Activated T-helper 1 cell treated with anti-CD3 and anti-CD28 coated beads, Interleukin-12 subunit alpha, Interleukin-12 subunit beta, Interleukin-2, Interleukin-4 antibody, amounts not matched to agents 30 ng/mL and 10 ng/mL and 1 ng/mL, durations not matched to agents 14 hours and 24 hours and 36 hours (primary cell): ENCODE results near the gene FLAD1. TPM values are rescaled to one million over a fixed set of nuclear protein-coding genes. Genes with fewer than 3 reads are reported as not detected.
A peak's percentile ranks its signal among the peaks of the same experiment; 100 is the strongest.

ENCODE experiments used
- DNase-seq: peaks from one replicate; pipeline ENCODE4 v3.0.0; 2021; ENCODE audit warnings: low spot score
- H3K27ac Mint-ChIP-seq: one replicate; pipeline ENCODE4 v1.8.0; 2021; ENCODE audit warnings: mild to moderate bottlenecking, mixed read lengths
- H3K27me3 Mint-ChIP-seq: one replicate; pipeline ENCODE4 v1.8.0; 2022; ENCODE audit warnings: mild to moderate bottlenecking, moderate library complexity, mixed read lengths; ENCODE audit not compliant: insufficient read depth
- H3K36me3 Mint-ChIP-seq: one replicate; pipeline ENCODE4 v1.8.0; 2021; ENCODE audit warnings: low read depth, mixed read lengths
- H3K4me1 Mint-ChIP-seq: one replicate; pipeline ENCODE4 v1.8.0; 2021; ENCODE audit warnings: low read depth, mixed read lengths
- H3K4me3 Mint-ChIP-seq: one replicate; pipeline ENCODE4 v1.8.0; 2021; ENCODE audit warnings: mild to moderate bottlenecking, moderate library complexity, mixed read lengths
- H3K9me3 Mint-ChIP-seq: one replicate; pipeline ENCODE4 v1.8.0; 2021; ENCODE audit warnings: mixed read lengths
- intact Hi-C: fragments of 100-400 bp; cut with micrococcal nuclease; formaldehyde crosslinking; loops from one replicate; pipeline ENCODE4 v1.15.1; 2024
- total RNA-seq: library from RNA; stranded (reverse); gene quantifications from 2 replicates; pipeline ENCODE4 v1.2.3, GENCODE V29; 2022

The FLAD1 gene
- 69.2 and 74.3 TPM in 2 replicates for total RNA-seq

DNA sequence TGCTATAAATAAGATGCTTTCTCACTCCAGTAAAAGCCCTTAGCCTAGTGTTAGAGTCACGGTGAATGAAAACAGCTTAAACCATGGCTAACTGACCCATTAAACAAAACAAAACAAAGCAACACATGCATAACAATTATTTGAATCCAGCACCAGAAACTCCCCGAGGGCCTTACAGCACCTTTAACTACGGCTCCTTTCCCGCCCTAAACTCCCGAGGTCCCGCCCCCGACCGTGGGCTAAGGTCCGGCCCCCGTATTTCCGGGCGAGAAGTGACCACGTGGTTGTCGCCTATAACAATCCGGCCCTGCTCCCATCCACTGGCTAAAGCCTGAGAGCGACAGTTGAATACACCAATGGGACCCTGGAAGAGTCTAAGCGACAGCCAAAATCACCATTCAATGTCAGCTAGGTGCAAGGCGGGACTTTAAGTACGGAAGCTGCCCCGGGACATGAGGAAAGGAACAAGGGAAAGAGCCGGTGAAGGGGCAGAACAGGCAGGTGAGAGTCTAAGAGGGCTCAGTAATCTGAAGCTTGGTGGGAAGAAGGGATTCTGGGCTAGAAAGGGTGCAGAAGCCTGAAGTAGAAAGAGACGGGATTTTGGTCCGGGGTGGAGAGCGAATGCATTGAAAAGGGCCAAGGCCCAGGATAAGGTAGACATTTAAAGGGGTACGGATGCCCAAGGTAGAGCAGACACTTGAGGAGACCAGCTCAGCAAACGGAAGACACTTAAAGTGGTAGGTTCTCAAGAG is at the start of gene FLAD1:
FLAD1 (plus strand) TSS at position 448 of the 752 bp plus-strand sequence. CDS start 351 bp downstream, outside the sequence.
- peak within 1 kb of the TSS; percentile 42 for H3K27ac Mint-ChIP-seq
- no peaks in the 10 kb centered on the region for H3K27me3 Mint-ChIP-seq
- peaks cover 14% of the 10 kb centered on the region for H3K36me3 Mint-ChIP-seq
- peaks cover 8% of the 10 kb centered on the region for H3K4me1 Mint-ChIP-seq
- no peak within 1 kb of the TSS for H3K4me3 Mint-ChIP-seq
- no peaks in the 10 kb centered on the region for H3K9me3 Mint-ChIP-seq
- DNase-seq, result peak; percentile 96
- intact Hi-C loops, result loop anchor here (1.0 kb wide), 8 partner anchors 9 to 763 kb away; partner anchors contain the start of genes ADAM15, CKS1B, PMVK and PYGO2

DNA sequence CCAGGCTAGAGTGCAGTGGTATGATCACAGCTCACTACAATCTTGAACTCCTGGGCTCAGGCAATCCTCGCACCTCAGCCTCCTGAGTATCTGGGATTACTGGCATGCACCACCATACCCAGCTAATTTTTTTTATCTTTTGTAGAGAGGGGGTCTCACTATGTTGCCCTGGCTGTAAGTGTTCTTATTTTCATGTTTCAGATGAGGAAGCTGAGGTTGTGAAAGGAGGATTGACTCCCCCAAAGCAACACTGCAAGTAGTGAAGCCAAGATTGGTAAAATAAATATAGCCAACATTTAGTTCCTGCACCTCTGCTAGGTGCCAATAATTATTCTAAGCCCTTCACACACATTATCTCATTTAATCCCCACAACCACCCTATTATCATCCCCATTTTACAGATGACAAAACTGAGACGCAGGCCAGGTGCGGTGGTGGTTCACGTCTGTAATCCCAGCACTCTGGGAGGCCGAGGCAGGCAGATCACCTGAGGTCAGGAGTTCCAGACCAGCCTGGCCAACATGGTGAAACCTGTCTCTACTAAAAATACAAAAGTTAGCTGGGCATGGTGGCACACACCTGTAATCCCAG is 48.7 kb upstream of the FLAD1 start:
- peak overlapping the region; percentile 59 for H3K4me3 Mint-ChIP-seq
- H3K4me1 Mint-ChIP-seq, result peaks cover 35% of the 10 kb centered on the region
- intact Hi-C loops, result no loop called here
- peaks cover 18% of the 10 kb centered on the region for H3K36me3 Mint-ChIP-seq
- no peaks in the 10 kb centered on the region for H3K9me3 Mint-ChIP-seq
- H3K27me3 Mint-ChIP-seq, result no peaks in the 10 kb centered on the region
- no peak overlapping the region for H3K27ac Mint-ChIP-seq
- DNase-seq, result no peak

DNA sequence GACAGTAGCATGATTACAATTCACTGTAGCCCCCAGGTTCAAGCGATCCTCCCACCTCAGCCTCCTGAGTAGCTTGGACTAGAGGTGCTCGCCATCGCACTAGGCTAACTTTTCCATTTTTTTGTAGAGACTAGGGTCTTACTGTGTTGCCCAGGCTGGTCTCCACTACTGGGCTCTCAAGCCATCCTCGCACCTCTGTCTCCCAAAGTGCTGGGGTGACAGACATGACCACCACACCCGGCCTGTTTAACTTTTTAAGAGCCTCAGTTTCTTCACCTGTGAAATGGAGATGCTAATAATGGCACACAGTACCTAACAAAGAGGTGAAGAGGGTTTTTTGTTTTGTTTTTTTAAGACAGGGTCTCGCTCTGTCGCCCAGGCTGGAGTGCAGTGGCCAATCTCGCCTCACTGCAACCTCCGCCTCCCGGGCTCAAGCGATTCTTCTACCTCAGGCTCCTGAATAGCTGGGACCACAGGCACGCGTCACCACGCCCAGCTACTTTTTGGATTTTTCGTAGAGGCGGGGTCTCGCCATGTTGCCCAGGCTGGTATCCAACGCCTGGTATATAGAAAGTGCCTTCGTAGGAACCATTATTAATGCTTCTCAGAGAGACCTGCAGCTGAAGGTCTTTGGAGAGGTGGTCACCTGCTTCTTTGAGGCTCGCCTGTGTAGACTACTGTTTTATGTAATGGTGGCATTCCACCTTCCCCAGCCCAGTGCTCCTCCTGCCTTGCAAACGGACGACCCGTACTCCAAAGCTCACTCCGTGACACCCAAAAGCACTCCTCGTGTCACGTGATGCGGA is 47.2 kb upstream of the FLAD1 start:
- peak overlapping the region; percentile 95 for H3K27ac Mint-ChIP-seq
- DNase-seq, result no peak
- H3K9me3 Mint-ChIP-seq, result no peaks in the 10 kb centered on the region
- H3K4me1 Mint-ChIP-seq, result peaks cover 46% of the 10 kb centered on the region
- H3K4me3 Mint-ChIP-seq, result peak overlapping the region; percentile 93
- intact Hi-C loops, result loop anchor here (1.0 to 5.0 kb wide), 3 partner anchors 47 to 459 kb away; partner anchors contain the start of gene FLAD1
- no peaks in the 10 kb centered on the region for H3K27me3 Mint-ChIP-seq
- H3K36me3 Mint-ChIP-seq, result peaks cover 12% of the 10 kb centered on the region

DNA sequence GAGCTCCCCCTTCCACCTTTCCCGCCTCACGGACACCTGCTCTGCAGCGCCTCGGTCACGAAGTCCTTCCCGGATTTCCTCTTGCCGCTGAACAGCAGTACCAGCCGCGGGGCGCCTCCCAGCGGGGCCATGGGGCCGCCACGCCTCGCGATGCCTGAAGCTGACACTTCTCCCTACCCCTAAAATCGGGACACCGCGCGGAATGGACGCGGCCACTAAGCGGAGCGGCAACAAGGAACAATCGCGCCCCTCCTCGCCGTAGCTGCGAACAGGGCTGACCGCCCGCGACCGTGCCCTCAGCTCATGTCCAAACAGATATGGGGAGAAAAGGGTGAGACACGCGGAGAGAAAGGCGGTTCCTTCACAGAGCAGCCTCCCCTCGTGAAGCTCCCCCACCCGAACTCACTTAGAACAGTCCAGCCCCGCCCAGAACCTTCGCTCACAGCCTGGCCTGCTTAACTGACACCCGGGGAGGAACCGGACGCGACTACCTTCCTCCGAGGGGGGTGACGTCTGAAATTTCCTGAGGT is 46.5 kb upstream of the FLAD1 start, which contains the start of gene PMVK:
PMVK (minus strand) TSS at position 165 of the 530 bp plus-strand sequence; CDS start at position 131, 34 bp downstream.
- DNase-seq, result peak; percentile 92
- peak within 1 kb of the TSS; percentile 95 for H3K27ac Mint-ChIP-seq
- intact Hi-C loops, result loop anchor here (1.0 to 5.0 kb wide), 13 partner anchors 19 to 754 kb away; partner anchors contain the start of genes ADAR, CKS1B, DPM3 and FLAD1
- peak within 1 kb of the TSS; percentile 93 for H3K4me3 Mint-ChIP-seq
- H3K36me3 Mint-ChIP-seq, result peaks cover 8% of the 10 kb centered on the region
- no peaks in the 10 kb centered on the region for H3K9me3 Mint-ChIP-seq
- H3K27me3 Mint-ChIP-seq, result no peaks in the 10 kb centered on the region
- peaks cover 53% of the 10 kb centered on the region for H3K4me1 Mint-ChIP-seq

DNA sequence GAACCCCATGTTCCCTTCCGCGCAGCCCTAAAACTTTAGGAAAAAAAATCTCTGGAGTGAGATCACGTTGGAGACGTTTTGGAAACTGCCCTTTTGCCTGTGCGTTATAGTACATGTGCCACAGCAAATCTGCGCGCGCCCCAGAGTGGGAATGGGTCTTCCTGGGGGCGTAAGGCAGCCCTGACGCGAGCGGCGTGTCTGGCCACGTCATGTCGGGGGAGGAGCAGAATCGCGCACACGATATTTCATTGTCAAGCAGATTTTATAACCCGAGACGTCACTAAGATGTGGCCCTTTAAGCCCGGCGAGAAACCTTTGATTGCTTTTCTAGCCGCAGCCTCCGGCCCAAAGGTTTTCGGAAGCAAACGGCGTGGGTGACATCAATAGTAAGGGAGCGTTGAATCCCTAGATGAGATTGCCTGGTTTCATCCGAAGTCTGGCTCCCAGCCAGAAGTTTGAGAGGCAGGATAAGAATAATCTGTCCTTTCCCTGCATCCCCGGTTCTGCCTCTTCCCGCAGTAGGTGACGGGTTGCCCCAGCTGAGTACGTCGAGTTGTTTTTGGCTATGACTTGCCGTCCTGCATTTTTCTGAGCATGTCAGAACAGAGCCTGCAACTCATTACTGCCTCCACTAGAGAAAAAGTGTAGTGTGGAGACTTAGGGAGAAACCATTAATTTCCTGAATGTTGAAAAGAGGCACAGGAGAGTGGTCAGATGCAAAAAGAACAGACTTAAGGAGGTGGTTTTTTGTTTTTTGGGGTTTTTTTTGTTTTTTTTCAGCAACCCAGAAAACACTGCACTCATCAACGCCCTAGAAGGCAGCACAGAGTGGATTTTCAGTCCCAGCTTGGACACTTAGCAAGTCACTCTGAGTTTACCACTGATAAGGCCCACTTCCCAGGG is 45.8 kb upstream of the FLAD1 start:
- peak; percentile 90 for DNase-seq
- H3K27ac Mint-ChIP-seq, result peak overlapping the region; percentile 95
- H3K9me3 Mint-ChIP-seq, result no peaks in the 10 kb centered on the region
- H3K36me3 Mint-ChIP-seq, result peaks cover 8% of the 10 kb centered on the region
- no peaks in the 10 kb centered on the region for H3K27me3 Mint-ChIP-seq
- peak overlapping the region; percentile 93 for H3K4me3 Mint-ChIP-seq
- peaks cover 60% of the 10 kb centered on the region for H3K4me1 Mint-ChIP-seq
- intact Hi-C loops, result loop anchor here (1.0 to 5.0 kb wide), 12 partner anchors 18 to 755 kb away; partner anchors contain the start of genes ADAR, CKS1B, DPM3 and PYGO2

DNA sequence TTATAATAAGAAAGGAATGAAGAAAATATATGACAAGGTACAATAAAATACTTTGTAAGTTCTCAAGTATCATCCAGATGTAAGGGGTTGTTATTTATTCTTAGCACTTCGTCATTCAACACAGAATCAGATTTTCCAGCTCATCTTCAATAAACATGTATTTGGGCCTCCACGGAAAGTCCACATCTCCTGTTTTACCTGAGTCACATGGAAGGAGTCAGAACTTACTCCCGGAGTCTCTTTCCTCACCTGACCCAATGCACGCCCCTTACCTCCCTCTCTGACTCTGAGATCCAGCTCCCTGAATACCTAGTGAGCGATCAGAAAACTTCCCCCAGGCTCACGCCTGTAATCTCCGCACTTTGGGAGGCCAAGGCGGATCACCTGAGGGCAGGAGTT is 45.2 kb upstream of the FLAD1 start:
- H3K36me3 Mint-ChIP-seq, result peaks cover 8% of the 10 kb centered on the region
- no peaks in the 10 kb centered on the region for H3K27me3 Mint-ChIP-seq
- no peaks in the 10 kb centered on the region for H3K9me3 Mint-ChIP-seq
- DNase-seq, result no peak
- H3K4me1 Mint-ChIP-seq, result peaks cover 67% of the 10 kb centered on the region
- H3K4me3 Mint-ChIP-seq, result peak overlapping the region; percentile 93
- intact Hi-C loops, result loop anchor here (1.0 to 5.0 kb wide), 12 partner anchors 17 to 756 kb away; partner anchors contain the start of genes ADAR, CKS1B, DPM3 and PYGO2
- peak overlapping the region; percentile 95 for H3K27ac Mint-ChIP-seq

DNA sequence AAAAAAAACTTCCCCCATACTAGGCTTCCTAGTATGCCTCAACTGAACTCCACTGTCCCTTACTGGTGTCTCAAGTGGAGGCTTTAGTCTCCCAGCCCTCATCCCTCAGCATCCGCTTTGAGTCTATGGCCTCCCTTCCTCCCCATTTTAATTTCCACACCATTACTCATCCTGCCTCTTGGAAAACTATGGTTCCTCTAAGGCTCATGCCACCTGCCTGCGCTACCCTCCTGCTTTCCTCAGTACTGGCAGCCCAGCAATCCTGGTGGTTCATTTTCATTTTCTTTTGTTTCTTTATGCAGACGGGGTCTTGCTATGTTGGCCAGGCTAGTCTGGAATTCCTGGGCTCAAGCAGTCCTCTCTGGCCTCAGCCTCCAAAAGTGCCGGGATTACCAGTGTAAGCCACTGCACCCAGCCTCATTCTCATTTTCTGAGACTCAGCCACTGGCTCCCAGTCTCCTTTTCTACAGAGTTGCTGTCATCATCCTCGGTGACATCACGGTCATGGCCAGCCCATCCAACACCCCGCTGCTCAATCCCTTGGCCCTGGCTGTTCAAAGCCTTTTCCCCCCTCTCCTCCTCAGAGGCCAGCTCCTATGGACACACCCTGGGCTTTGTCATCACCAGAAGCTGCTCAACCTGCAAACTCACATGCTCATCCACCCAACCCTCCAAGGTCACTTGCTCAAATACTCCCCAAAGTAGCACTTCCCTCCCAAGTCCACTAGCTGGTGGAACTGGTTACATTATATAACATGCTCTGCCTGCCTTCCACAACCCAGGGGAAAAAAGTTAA is 44.3 kb upstream of the FLAD1 start:
- intact Hi-C loops, result loop anchor here (5.0 kb wide), 1 partner anchor 462 kb away; no protein-coding TSS in a partner anchor
- Mint-ChIP-seq H3K4me1 (peaks cover 75% of the 10 kb centered on the region), H3K9me3 (no peaks in the 10 kb centered on the region), H3K36me3 (peaks cover 8% of the 10 kb centered on the region), H3K27ac (peak overlapping the region; percentile 76), H3K4me3 (peak overlapping the region; percentile 93), H3K27me3 (no peaks in the 10 kb centered on the region)
- DNase-seq, result no peak

DNA sequence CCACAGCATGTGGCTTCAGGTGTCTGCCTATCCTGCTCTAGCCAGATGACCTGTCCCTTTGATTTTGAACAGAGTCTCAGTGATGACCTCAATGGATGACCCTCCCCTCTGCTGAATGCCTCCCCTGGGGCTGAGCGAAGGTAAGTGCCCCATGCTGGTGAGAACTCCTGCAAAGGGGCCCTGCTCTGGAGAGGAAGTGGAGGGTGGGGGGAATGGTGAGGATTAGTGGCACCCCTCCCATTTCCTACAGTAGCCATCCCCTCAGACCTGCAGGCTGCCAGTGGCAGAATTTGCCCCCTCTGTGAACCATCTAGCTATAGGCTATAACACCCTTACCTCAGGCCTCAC is 43.0 kb upstream of the FLAD1 start:
- peaks cover 84% of the 10 kb centered on the region for H3K4me1 Mint-ChIP-seq
- no peak for DNase-seq
- no peaks in the 10 kb centered on the region for H3K9me3 Mint-ChIP-seq
- H3K36me3 Mint-ChIP-seq, result peaks cover 6% of the 10 kb centered on the region
- peak overlapping the region; percentile 70 for H3K4me3 Mint-ChIP-seq
- intact Hi-C loops, result no loop called here
- H3K27ac Mint-ChIP-seq, result peak overlapping the region; percentile 93
- no peaks in the 10 kb centered on the region for H3K27me3 Mint-ChIP-seq

DNA sequence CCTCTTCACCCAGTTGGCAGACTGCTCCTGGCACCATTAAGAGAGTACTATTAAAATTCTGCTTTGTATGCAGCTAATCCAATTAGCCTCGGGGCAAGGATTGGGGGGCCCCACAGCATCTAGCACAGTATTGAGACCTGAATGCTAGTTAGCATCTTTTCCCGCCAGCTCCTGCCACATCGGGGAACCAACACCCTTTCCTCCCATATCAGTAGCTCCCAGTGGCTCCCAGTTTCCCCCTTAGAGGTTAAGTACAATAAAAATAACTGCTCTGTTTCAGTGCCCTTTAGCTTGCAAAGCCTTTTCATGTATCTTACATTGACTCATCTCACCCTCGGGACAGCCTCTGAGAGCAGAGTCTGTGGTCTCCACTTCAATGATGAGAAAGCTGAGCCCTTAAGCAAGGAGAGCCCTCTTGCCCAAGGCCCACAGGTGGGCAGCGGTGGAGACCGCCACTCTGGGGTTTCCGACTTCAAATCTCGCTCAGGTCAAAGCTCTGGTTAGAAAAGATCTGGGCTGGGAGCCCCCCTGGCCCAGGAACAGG is 42.4 kb upstream of the FLAD1 start:
- intact Hi-C loops, result no loop called here

DNA sequence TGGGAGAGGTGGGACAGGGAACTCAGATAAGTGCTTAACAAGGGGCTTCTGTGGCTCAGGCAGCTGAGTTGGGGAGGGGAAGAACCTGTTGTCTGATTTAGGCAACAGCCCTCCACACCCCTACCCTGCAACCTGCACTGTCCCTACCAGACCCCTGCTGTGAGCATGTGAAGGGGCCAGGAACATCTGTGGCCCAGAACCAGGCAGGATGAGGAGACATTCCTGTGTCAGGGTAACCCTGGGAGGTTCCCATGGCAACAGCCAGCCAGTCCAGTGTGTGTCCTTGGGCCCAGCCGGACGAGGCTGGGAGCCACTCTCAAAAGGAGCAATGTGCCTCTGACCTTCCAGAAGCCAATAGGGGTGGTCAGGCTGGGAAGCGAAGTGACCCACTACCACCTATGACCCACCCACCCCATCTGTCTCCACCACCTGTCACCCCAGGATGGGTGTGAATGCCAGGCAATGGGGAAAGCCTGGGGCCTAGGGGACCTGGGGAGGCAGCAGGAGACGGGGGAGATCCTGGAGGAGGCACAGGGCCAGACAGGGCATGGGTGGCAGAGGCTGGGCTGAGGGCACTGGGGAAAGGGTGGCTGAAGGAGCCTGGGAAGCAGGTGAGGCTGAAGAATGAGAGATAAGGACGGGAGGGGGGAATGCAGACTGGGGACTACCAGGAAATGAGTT is 41.7 kb upstream of the FLAD1 start:
- H3K36me3 Mint-ChIP-seq, result peaks cover 10% of the 10 kb centered on the region
- intact Hi-C loops, result no loop called here
- no peak for DNase-seq
- H3K4me3 Mint-ChIP-seq, result peak overlapping the region; percentile 70
- H3K4me1 Mint-ChIP-seq, result peaks cover 74% of the 10 kb centered on the region
- H3K27me3 Mint-ChIP-seq, result no peaks in the 10 kb centered on the region
- peak overlapping the region; percentile 93 for H3K27ac Mint-ChIP-seq
- no peaks in the 10 kb centered on the region for H3K9me3 Mint-ChIP-seq

More for the DNA sequence above, 42.4 kb upstream of the FLAD1 start:
- Mint-ChIP-seq H3K36me3 (peaks cover 6% of the 10 kb centered on the region), H3K27me3 (no peaks in the 10 kb centered on the region), H3K27ac (peak overlapping the region; percentile 93), H3K4me1 (peaks cover 78% of the 10 kb centered on the region), H3K4me3 (peak overlapping the region; percentile 70), H3K9me3 (no peaks in the 10 kb centered on the region)
- DNase-seq, result no peak
